ENCODE data around the gene RNF111. TPM values are rescaled to one million over a fixed set of nuclear protein-coding genes. Genes with fewer than 3 reads are reported as not detected.

The RNF111 gene
- total and polyA plus RNA-seq, 4 donors, result 22.0 to 49.1 (median 37.4) TPM

DNA sequence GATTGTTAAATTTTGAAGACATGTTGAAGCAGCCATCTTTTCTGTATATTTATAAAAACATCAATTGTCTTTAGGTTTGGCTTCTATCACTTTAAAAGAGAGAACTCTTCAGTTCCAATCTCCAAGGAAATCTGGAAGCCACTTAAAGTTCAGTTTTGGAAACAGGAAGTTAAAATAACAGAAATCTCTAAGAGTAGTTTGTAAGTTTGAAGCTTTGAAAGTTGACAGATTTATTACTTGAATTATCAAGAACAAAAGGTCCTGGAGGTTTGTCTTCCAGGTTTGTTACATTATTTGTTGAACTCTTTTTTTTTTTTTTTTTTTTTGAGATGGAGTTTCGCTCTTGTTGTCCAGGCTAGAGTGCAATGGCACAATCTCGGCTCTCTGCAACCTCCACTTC, 30.0 kb downstream of the RNF111 start:
- Histone ChIP-seq H3K27me3 (ENCODE audit: control insufficient read depth, insufficient read depth, low read length) (no peaks in the 10 kb centered on the region), H3K27ac (ENCODE audit: low read depth, low read length) (no peak overlapping the region), H3K9me3 (ENCODE audit: control insufficient read depth, insufficient read depth, low read length) (no peaks in the 10 kb centered on the region), H3K4me1 (ENCODE audit: control insufficient read depth, insufficient read depth, low read length) (no peaks in the 10 kb centered on the region), H3K36me3 (ENCODE audit: control insufficient read depth, insufficient read depth, low read length) (peaks cover 6% of the 10 kb centered on the region), H3K4me3 (ENCODE audit: low read depth, low read length) (no peak overlapping the region)
- 100% methylated on average over 1 of the region's 2 CpGs for WGBS (ENCODE audit: insufficient coverage)
- DNase-seq (ENCODE audit: low read depth in 4 of 6, low spot score in 6 of 6), result no peak

DNA sequence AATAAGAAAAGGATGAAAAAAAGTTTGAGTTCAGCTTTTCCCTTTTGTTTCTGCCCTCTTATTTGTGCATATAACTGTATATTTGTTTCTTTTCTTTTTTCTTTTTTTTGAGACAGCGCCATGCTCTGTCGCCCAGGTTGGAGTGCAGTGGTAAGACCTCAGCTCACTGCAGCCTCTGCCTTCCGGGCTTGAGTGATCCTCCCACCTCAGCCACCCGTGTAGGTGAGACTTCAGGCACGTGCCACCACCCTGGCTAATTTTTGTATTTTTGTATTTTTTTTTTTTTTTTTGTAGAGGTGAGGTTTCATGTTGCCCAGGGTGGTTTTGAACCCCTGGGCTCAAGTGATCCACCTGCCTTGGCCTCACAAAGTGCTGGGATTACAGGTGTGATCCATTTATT, 31.4 kb downstream of the RNF111 start:
- WGBS (ENCODE audit: insufficient coverage), result no CpG with 5 or more reads among the region's 5 CpGs
- Histone ChIP-seq H3K4me1 (ENCODE audit: control insufficient read depth, insufficient read depth, low read length) (no peaks in the 10 kb centered on the region), H3K27ac (ENCODE audit: low read depth, low read length) (no peak overlapping the region), H3K4me3 (ENCODE audit: low read depth, low read length) (no peak overlapping the region), H3K9me3 (ENCODE audit: control insufficient read depth, insufficient read depth, low read length) (no peaks in the 10 kb centered on the region), H3K36me3 (ENCODE audit: control insufficient read depth, insufficient read depth, low read length) (peaks cover 6% of the 10 kb centered on the region), H3K27me3 (ENCODE audit: control insufficient read depth, insufficient read depth, low read length) (no peaks in the 10 kb centered on the region)
- no peak for DNase-seq (ENCODE audit: low read depth in 4 of 6, low spot score in 6 of 6)

DNA sequence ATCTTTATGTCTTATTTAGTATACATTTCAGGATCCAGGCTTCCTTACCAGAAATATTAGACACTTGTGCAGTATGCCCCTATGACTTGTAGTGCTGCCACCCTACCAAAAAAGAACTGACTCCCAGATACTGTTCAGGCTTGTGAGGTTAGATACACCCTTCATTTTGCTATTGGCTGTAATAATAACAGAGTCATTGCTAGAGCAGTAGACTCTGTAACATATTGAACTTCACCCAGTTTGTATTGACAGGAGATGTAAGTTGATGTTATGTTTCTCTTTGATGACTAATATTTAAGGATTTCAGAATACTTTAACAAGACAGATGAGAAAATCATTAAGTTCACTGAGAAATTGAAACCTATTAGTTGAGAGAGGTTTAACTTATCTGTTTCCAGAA, 32.9 kb downstream of the RNF111 start:
- H3K27me3 ChIP-seq (ENCODE audit: control insufficient read depth, insufficient read depth, low read length), result no peaks in the 10 kb centered on the region
- no peaks in the 10 kb centered on the region for H3K9me3 ChIP-seq (ENCODE audit: control insufficient read depth, insufficient read depth, low read length)
- no peak overlapping the region for H3K4me3 ChIP-seq (ENCODE audit: low read depth, low read length)
- DNase-seq (ENCODE audit: low read depth in 4 of 6, low spot score in 6 of 6), result no peak
- no peak overlapping the region for H3K27ac ChIP-seq (ENCODE audit: low read depth, low read length)
- H3K4me1 ChIP-seq (ENCODE audit: control insufficient read depth, insufficient read depth, low read length), result no peaks in the 10 kb centered on the region
- peaks cover 6% of the 10 kb centered on the region for H3K36me3 ChIP-seq (ENCODE audit: control insufficient read depth, insufficient read depth, low read length)

DNA sequence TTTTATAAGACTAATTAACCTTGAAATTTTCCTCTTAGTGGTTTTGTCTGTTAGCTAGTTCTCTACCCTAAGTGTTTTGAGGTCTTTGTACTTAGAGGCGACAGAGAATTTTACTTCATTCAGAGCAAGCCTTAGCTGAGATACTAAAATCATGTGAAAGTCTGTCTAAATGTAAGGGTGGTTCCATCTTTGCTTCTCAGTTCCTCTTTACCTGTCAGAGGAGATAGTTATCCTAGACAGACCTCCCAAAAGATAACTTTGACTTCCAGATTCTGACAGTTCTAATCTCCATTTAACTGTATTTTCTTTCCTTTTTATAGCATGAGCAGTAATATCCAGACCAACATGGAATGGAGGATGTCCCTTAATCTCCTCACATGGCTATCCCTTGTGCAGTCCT, 34.7 kb downstream of the RNF111 start:
- Histone ChIP-seq H3K27me3 (ENCODE audit: control insufficient read depth, insufficient read depth, low read length) (no peaks in the 10 kb centered on the region), H3K4me3 (ENCODE audit: low read depth, low read length) (no peak overlapping the region), H3K9me3 (ENCODE audit: control insufficient read depth, insufficient read depth, low read length) (no peaks in the 10 kb centered on the region), H3K36me3 (ENCODE audit: control insufficient read depth, insufficient read depth, low read length) (peaks cover 6% of the 10 kb centered on the region), H3K27ac (ENCODE audit: low read depth, low read length) (no peak overlapping the region), H3K4me1 (ENCODE audit: control insufficient read depth, insufficient read depth, low read length) (no peaks in the 10 kb centered on the region)
- no peak for DNase-seq (ENCODE audit: low read depth in 4 of 6, low spot score in 6 of 6)
- WGBS (ENCODE audit: insufficient coverage), result no CpG with 5 or more reads among the region's 1 CpG

DNA sequence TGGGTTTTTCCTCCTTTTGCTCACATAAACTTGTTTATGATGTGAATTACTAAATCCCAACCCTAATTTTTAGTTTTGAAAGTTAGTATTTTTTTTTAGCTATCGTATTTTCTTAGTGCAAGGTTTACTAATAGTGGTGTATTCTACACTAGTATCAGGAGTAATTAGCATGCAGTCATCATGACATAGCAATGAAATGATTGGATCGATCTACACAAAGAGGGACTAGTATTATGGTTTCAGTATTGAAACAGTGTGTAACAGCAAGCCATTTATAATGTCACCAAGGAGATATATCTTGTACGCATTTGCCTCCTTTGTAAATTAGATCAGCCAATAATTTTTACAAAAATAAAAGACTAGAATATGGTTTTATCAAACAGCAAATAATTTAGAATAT, 38.7 kb downstream of the RNF111 start:
- H3K27ac ChIP-seq (ENCODE audit: low read depth, low read length), result no peak overlapping the region
- DNase-seq (ENCODE audit: low read depth in 4 of 6, low spot score in 6 of 6), result no peak
- no peaks in the 10 kb centered on the region for H3K27me3 ChIP-seq (ENCODE audit: control insufficient read depth, insufficient read depth, low read length)
- no peaks in the 10 kb centered on the region for H3K9me3 ChIP-seq (ENCODE audit: control insufficient read depth, insufficient read depth, low read length)
- no peak overlapping the region for H3K4me3 ChIP-seq (ENCODE audit: low read depth, low read length)
- H3K36me3 ChIP-seq (ENCODE audit: control insufficient read depth, insufficient read depth, low read length), result peaks cover 3% of the 10 kb centered on the region
- WGBS (ENCODE audit: insufficient coverage), result no CpG with 5 or more reads among the region's 3 CpGs
- H3K4me1 ChIP-seq (ENCODE audit: control insufficient read depth, insufficient read depth, low read length), result no peaks in the 10 kb centered on the region

DNA sequence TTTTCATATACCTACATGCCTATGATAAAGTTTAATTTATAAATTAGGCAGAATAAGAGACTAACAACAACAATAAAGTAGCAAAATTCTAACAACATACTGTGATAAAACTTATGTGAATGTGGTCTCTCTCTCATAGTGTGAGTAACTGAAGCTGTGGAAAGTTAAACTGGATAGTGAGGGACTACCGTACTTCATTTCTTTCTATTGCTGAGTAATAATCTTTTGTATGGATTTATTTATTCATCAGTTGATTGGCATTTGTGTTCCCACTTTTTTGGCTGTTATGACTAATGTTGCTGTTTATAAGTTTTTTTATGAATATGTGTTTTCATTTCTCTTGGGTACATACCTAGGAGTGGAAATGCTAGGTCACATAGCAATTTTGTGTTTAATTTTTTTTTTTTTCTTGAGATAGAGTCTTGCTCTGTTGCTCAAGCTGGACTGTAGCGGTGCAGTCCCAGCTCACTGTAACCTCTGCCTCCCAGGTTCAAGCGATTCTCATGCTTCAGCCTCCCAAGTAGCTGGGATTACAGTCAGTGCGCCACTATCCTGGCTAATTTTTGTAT, 41.0 kb downstream of the RNF111 start:
- peaks cover 5% of the 10 kb centered on the region for H3K36me3 ChIP-seq (ENCODE audit: control insufficient read depth, insufficient read depth, low read length)
- no peaks in the 10 kb centered on the region for H3K27me3 ChIP-seq (ENCODE audit: control insufficient read depth, insufficient read depth, low read length)
- no peaks in the 10 kb centered on the region for H3K4me1 ChIP-seq (ENCODE audit: control insufficient read depth, insufficient read depth, low read length)
- 92% methylated on average over 2 of the region's 4 CpGs for WGBS (ENCODE audit: insufficient coverage)
- H3K27ac ChIP-seq (ENCODE audit: low read depth, low read length), result no peak overlapping the region
- DNase-seq (ENCODE audit: low read depth in 4 of 6, low spot score in 6 of 6), result no peak
- no peak overlapping the region for H3K4me3 ChIP-seq (ENCODE audit: low read depth, low read length)
- no peaks in the 10 kb centered on the region for H3K9me3 ChIP-seq (ENCODE audit: control insufficient read depth, insufficient read depth, low read length)

DNA sequence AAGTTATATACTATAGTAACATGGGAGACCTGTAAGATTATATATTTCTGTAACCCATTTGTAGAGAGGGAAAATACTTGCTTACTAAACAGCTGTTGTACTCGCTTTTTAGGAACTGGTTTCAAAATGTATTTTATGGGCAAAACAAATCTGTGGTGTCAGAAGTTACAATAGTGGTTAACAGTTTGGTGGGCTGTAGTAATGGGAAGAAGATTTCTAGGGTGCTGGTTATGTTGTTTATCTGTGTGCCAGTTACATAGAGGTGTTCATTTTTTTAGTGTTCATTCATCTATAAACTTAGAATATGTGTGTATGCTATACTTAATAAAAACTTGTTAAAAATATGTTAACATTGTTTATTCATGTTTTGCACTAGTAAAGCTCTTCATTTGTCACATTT, 42.1 kb downstream of the RNF111 start:
- peaks cover 5% of the 10 kb centered on the region for H3K36me3 ChIP-seq (ENCODE audit: control insufficient read depth, insufficient read depth, low read length)
- H3K9me3 ChIP-seq (ENCODE audit: control insufficient read depth, insufficient read depth, low read length), result no peaks in the 10 kb centered on the region
- WGBS (ENCODE audit: insufficient coverage), result 86% methylated on average over 1 of the region's 1 CpG
- H3K4me3 ChIP-seq (ENCODE audit: low read depth, low read length), result no peak overlapping the region
- DNase-seq (ENCODE audit: low read depth in 4 of 6, low spot score in 6 of 6), result no peak
- H3K27me3 ChIP-seq (ENCODE audit: control insufficient read depth, insufficient read depth, low read length), result no peaks in the 10 kb centered on the region
- no peak overlapping the region for H3K27ac ChIP-seq (ENCODE audit: low read depth, low read length)
- H3K4me1 ChIP-seq (ENCODE audit: control insufficient read depth, insufficient read depth, low read length), result no peaks in the 10 kb centered on the region

DNA sequence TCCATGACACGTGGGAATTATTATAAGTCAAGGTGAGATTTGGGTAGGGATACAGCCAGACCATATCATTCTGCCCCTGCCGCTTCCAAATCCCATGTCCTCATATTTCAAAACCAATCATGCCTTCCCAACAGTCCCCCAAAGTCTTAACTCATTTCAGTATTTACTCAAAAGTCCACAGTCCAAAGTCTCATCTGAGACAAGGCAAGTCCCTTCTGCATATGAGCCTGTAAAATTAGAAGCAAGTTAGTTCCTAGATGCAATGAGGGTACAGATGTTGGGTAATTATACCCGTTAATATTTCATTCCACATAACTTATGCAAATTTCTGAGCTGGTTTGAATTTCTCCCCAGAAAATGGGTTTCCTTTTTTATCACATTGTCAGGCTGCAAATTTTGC, 47.7 kb downstream of the RNF111 start:
- Histone ChIP-seq H3K9me3 (ENCODE audit: control insufficient read depth, insufficient read depth, low read length) (no peaks in the 10 kb centered on the region), H3K4me3 (ENCODE audit: low read depth, low read length) (no peak overlapping the region), H3K36me3 (ENCODE audit: control insufficient read depth, insufficient read depth, low read length) (peaks cover 5% of the 10 kb centered on the region), H3K27me3 (ENCODE audit: control insufficient read depth, insufficient read depth, low read length) (no peaks in the 10 kb centered on the region), H3K4me1 (ENCODE audit: control insufficient read depth, insufficient read depth, low read length) (no peaks in the 10 kb centered on the region), H3K27ac (ENCODE audit: low read depth, low read length) (no peak overlapping the region)
- DNase-seq (ENCODE audit: low read depth in 4 of 6, low spot score in 6 of 6), result no peak
- WGBS (ENCODE audit: insufficient coverage), result no CpG with 5 or more reads among the region's 3 CpGs

DNA sequence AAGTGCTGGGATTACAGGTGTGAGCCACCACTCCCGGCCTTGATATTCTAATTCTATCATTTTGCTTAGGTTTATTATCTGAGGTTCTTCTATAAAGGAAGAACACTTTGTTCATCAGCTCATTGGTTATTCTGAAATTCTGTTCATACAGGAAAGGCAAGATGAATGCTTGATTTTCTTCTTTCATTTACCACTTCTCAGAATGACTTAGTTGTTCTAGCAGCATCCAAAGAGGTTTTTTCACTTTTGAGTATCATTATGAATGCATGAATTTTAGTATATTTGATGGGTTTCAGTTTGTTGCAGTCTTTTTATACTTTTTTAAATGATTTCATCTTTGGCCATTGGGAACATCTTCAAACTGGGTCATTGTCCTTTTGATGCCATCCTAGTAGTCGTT, 51.8 kb downstream of the RNF111 start:
- no peak overlapping the region for H3K27ac ChIP-seq (ENCODE audit: low read depth, low read length)
- no peak for DNase-seq (ENCODE audit: low read depth in 4 of 6, low spot score in 6 of 6)
- peaks cover 5% of the 10 kb centered on the region for H3K36me3 ChIP-seq (ENCODE audit: control insufficient read depth, insufficient read depth, low read length)
- no CpG with 5 or more reads among the region's 2 CpGs for WGBS (ENCODE audit: insufficient coverage)
- H3K9me3 ChIP-seq (ENCODE audit: control insufficient read depth, insufficient read depth, low read length), result no peaks in the 10 kb centered on the region
- H3K4me1 ChIP-seq (ENCODE audit: control insufficient read depth, insufficient read depth, low read length), result no peaks in the 10 kb centered on the region
- no peaks in the 10 kb centered on the region for H3K27me3 ChIP-seq (ENCODE audit: control insufficient read depth, insufficient read depth, low read length)
- no peak overlapping the region for H3K4me3 ChIP-seq (ENCODE audit: low read depth, low read length)

DNA sequence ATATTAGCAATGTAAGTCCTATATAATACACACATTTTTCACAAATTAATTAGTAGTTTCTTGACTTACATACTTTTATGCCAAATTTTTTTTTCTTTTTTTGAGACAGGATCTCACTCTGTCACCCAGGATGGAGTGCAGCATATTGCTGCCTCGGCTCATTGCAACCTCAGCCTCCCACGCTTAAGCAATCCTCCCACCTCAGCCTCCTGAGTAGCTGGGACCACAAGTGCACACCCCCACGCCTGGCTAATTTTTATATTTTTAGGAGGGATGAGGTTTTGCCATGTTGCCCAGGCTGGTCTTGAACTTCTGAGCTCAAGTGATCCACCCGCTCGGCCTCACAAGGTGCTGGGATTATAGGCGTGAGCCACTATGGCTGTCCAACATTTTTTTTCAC, 54.6 kb downstream of the RNF111 start:
- WGBS (ENCODE audit: insufficient coverage), result no CpG with 5 or more reads among the region's 6 CpGs
- no peak overlapping the region for H3K27ac ChIP-seq (ENCODE audit: low read depth, low read length)
- H3K9me3 ChIP-seq (ENCODE audit: control insufficient read depth, insufficient read depth, low read length), result no peaks in the 10 kb centered on the region
- peaks cover 8% of the 10 kb centered on the region for H3K36me3 ChIP-seq (ENCODE audit: control insufficient read depth, insufficient read depth, low read length)
- no peak for DNase-seq (ENCODE audit: low read depth in 4 of 6, low spot score in 6 of 6)
- H3K4me3 ChIP-seq (ENCODE audit: low read depth, low read length), result no peak overlapping the region
- H3K27me3 ChIP-seq (ENCODE audit: control insufficient read depth, insufficient read depth, low read length), result no peaks in the 10 kb centered on the region
- no peaks in the 10 kb centered on the region for H3K4me1 ChIP-seq (ENCODE audit: control insufficient read depth, insufficient read depth, low read length)
